GM12872 (cell line): ENCODE measurements around the gene SEMA5B.

Experiments used
- CTCF ChIP-seq: IDR thresholded peaks from 3 replicates; pipeline ENCODE4 v1.5.1; 2011; ENCODE audit warnings: low read depth, mild to moderate bottlenecking, low read length, moderate library complexity; ENCODE audit not compliant: insufficient read depth

The SEMA5B gene

GRCh38 chr3:122966045-122966444 is 61.5 kb downstream of the SEMA5B start:
- no peak for TF ChIP-seq CTCF

GRCh38 chr3:122964811-122965210 is 62.8 kb downstream of the SEMA5B start:
- no peak for TF ChIP-seq CTCF

GRCh38 chr3:122962149-122962548 is 65.4 kb downstream of the SEMA5B start:
- no peak for TF ChIP-seq CTCF

- no peak for TF ChIP-seq CTCF
Measured at GRCh38 chr3:122961146-122961545, 66.4 kb downstream of the SEMA5B start.

- TF ChIP-seq CTCF = no peak
Measured at GRCh38 chr3:122960652-122961051, 66.9 kb downstream of the SEMA5B start.

GRCh38 chr3:122959339-122959738 is 68.2 kb downstream of the SEMA5B start:
- no peak for TF ChIP-seq CTCF

GRCh38 chr3:122957707-122958689 is 69.6 kb downstream of the SEMA5B start:
- no peak for TF ChIP-seq CTCF
